AG04449 (cell line): Measurements from ENCODE around the gene JHY.

Source experiments
- CTCF ChIA-PET: fragments of 350-600 bp; formaldehyde crosslinking; extraction: SDS; loops from one replicate; lab custom pipeline; 2021; ENCODE audit warnings: antibody characterized with exemption; lab: Yijun Ruan, JAX
- POLR2A ChIA-PET: fragments of 400-600, 350-600 bp; formaldehyde crosslinking; extraction: SDS; loops from one replicate; lab custom pipeline; 2020; ENCODE audit warnings: antibody characterized with exemption, inconsistent platforms; lab: Yijun Ruan, JAX
- DNase-seq: peaks from one replicate; pipeline ENCODE4 v3.0.0-alpha.2; 2010; ENCODE audit warnings: low read depth, low spot score
- H3K4me3 ChIP-seq: 2 replicates; pipeline ENCODE4 v1.5.1; 2011; ENCODE audit warnings: low read depth, mild to moderate bottlenecking, control low read depth, low read length
- CTCF ChIP-seq: IDR thresholded peaks from one replicate; pipeline ENCODE4 v1.5.1; 2011; ENCODE audit warnings: mild to moderate bottlenecking, moderate library complexity, low read length, control low read depth, inconsistent platforms; ENCODE audit not compliant: insufficient read depth; ENCODE audit errors: missing control alignments

Gene JHY

GRCh38 chr11:122877732-122878131 lies 4.8 kb upstream of the JHY start:
- ChIA-PET CTCF (interaction anchor here (1.9 to 9.6 kb wide), 3 partner anchors 13 to 143 kb away, joined by 5 to 90 read pairs (median 10); no protein-coding TSS in a partner anchor), POLR2A (no interaction called here)
- no peak overlapping the region for H3K4me3 ChIP-seq
- TF ChIP-seq CTCF, result no peak
- DNase-seq, result no peak

GRCh38 chr11:122879785-122880184 lies 2.8 kb upstream of the JHY start:
- CTCF ChIA-PET, result interaction anchor here (0.8 to 9.6 kb wide), 6 partner anchors 10 to 251 kb away, joined by 3 to 90 read pairs (median 8); no protein-coding TSS in a partner anchor
- H3K4me3 ChIP-seq, result no peak overlapping the region
- POLR2A ChIA-PET, result no interaction called here
- no peak for TF ChIP-seq CTCF
- DNase-seq, result no peak

- no peak for TF ChIP-seq CTCF
- DNase-seq, result no peak
- CTCF ChIA-PET, result interaction anchor here (0.8 to 1.5 kb wide), 12 partner anchors 8 to 302 kb away, joined by 3 to 8 read pairs (median 3); no protein-coding TSS in a partner anchor
- H3K4me3 ChIP-seq, result peak overlapping the region; percentile 65
- POLR2A ChIA-PET, result no interaction called here
Observed at GRCh38 chr11:122882857-122883645, 492 bp downstream of the JHY start.

GRCh38 chr11:122883646-122883979 lies 1.1 kb downstream of the JHY start:
- peak; percentile 70 for DNase-seq
- peak overlapping the region; percentile 65 for H3K4me3 ChIP-seq
- no peak for TF ChIP-seq CTCF
- ChIA-PET POLR2A (no interaction called here), CTCF (interaction anchor here (0.8 to 1.5 kb wide), 10 partner anchors 16 to 286 kb away, joined by 3 to 8 read pairs (median 4); no protein-coding TSS in a partner anchor)

GRCh38 chr11:122888162-122888561 lies 5.6 kb downstream of the JHY start:
- TF ChIP-seq CTCF, result no peak
- H3K4me3 ChIP-seq, result no peak overlapping the region
- ChIA-PET POLR2A (no interaction called here), CTCF (interaction anchor here (1.4 kb wide), 1 partner anchor 133 kb away, joined by 3 read pairs; no protein-coding TSS in a partner anchor)
- DNase-seq, result no peak

GRCh38 chr11:122893131-122893530 lies 10.6 kb downstream of the JHY start:
- CTCF ChIA-PET, result interaction anchor here (1.3 to 1.8 kb wide), 3 partner anchors 29 to 132 kb away, joined by 3 to 8 read pairs (median 5); no protein-coding TSS in a partner anchor
- H3K4me3 ChIP-seq, result no peak overlapping the region
- no peak for DNase-seq
- POLR2A ChIA-PET, result no interaction called here
- no peak for TF ChIP-seq CTCF
